ENCODE measurements around the gene SMYD2. TPM values are rescaled to one million over a fixed set of nuclear protein-coding genes. Genes with fewer than 3 reads are reported as not detected.
A peak's percentile ranks its signal among the peaks of the same experiment; 100 is the strongest.

Gene SMYD2
- total RNA-seq, 1 experiment from 2014 or later, result 47.5 TPM

DNA sequence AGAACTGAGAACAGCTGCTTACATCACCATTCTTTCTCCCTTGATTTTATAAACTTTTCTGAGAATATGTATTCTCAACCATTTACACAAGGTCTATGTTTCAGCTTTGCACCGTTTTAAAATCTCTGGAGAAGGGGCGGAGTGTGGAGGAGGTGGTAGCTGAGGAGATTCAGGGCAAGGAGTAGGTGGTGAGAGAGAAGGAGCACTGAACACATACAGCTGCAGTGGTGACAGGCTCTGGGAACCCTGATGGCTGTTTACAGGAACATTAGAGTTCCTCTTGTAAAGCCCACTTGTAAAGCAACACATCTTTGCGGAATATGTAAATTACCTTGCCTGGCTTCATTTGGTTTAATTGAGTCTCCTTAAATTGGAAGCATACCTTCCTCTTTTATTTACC, 89.7 kb downstream of the SMYD2 start:
- H3K27me3 Mint-ChIP-seq (ENCODE audit: unreplicated experiment), result no peaks in the 10 kb centered on the region
- peak overlapping the region; percentile 22 for H3K27ac Mint-ChIP-seq (ENCODE audit: unreplicated experiment)
- CTCF ChIA-PET, result interaction anchor here (0.7 kb wide), 1 partner anchor 213 kb away, joined by 4 read pairs; no protein-coding TSS in a partner anchor
- H3K36me3 Mint-ChIP-seq (ENCODE audit: insufficient read depth, unreplicated experiment), result peaks cover 61% of the 10 kb centered on the region
- intact Hi-C loops (cut with micrococcal nuclease; ENCODE audit: unreplicated experiment), result no loop called here
- no peak for DNase-seq
- BruUV-seq (replicated peaks), result no TSS peak
- no peak overlapping the region for H3K4me3 Mint-ChIP-seq (ENCODE audit: low read depth, unreplicated experiment)
- no peaks in the 10 kb centered on the region for H3K9me3 Mint-ChIP-seq (ENCODE audit: low read depth, unreplicated experiment)
- TF ChIP-seq, protein P1, sequence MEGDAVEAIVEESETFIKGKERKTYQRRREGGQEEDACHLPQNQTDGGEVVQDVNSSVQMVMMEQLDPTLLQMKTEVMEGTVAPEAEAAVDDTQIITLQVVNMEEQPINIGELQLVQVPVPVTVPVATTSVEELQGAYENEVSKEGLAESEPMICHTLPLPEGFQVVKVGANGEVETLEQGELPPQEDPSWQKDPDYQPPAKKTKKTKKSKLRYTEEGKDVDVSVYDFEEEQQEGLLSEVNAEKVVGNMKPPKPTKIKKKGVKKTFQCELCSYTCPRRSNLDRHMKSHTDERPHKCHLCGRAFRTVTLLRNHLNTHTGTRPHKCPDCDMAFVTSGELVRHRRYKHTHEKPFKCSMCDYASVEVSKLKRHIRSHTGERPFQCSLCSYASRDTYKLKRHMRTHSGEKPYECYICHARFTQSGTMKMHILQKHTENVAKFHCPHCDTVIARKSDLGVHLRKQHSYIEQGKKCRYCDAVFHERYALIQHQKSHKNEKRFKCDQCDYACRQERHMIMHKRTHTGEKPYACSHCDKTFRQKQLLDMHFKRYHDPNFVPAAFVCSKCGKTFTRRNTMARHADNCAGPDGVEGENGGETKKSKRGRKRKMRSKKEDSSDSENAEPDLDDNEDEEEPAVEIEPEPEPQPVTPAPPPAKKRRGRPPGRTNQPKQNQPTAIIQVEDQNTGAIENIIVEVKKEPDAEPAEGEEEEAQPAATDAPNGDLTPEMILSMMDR (IDR thresholded peaks at IDR 0.05; ENCODE audit: unreplicated experiment), result no peak
- H3K4me1 Mint-ChIP-seq (ENCODE audit: low read depth, unreplicated experiment), result peaks cover 6% of the 10 kb centered on the region

DNA sequence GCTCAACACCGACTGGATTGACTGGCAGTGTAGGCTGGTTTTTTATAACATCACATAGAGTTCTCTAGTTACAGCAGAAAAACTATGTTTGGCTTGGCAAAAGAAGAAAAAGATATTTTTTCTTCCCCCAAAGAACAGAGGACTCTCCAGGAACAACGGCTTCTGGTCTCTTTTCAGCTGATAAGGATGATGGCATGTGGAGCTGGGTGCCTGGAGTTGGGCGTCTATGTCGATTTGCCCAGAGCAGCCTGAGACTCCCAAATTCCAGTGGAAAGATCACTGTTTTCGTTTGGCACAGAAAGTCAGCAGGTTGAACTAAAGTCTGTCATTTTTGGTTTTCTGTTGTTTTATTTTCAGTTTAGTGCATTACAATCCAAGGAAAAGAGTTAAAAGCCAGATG, 91.1 kb downstream of the SMYD2 start:
- intact Hi-C loops (cut with micrococcal nuclease; ENCODE audit: unreplicated experiment), result no loop called here
- Mint-ChIP-seq H3K9me3 (ENCODE audit: low read depth, unreplicated experiment) (no peaks in the 10 kb centered on the region), H3K27me3 (ENCODE audit: unreplicated experiment) (no peaks in the 10 kb centered on the region), H3K4me1 (ENCODE audit: low read depth, unreplicated experiment) (peaks cover 6% of the 10 kb centered on the region), H3K27ac (ENCODE audit: unreplicated experiment) (no peak overlapping the region), H3K4me3 (ENCODE audit: low read depth, unreplicated experiment) (no peak overlapping the region), H3K36me3 (ENCODE audit: insufficient read depth, unreplicated experiment) (peaks cover 63% of the 10 kb centered on the region)
- CTCF ChIA-PET, result interaction anchor here (0.8 kb wide), 1 partner anchor 176 kb away, joined by 3 read pairs; no protein-coding TSS in a partner anchor
- DNase-seq, result no peak
- no TSS peak for BruUV-seq (replicated peaks)
- TF ChIP-seq, protein P1 (IDR thresholded peaks at IDR 0.05; ENCODE audit: unreplicated experiment), result no peak

DNA sequence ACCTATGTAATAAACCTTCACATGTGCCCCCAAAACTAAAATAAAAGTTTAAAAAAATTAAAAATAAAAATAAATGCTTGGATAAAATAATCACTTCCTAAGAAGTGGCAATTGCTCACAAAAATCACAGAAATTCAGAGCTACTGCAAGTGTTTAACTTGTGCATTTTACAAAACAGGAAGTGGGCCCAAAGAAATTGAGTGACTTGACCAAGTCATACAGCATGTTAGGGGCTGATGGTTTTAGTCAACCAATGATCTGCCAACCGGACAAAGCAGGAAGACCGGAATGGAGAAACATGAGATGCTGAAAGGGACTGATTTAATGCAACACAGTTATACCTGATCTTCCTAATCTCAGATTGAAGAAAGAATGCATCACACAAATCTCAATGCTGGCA, 96.5 kb downstream of the SMYD2 start:
- no TSS peak for BruUV-seq (replicated peaks)
- Mint-ChIP-seq H3K9me3 (ENCODE audit: low read depth, unreplicated experiment) (no peaks in the 10 kb centered on the region), H3K27me3 (ENCODE audit: unreplicated experiment) (no peaks in the 10 kb centered on the region), H3K4me3 (ENCODE audit: low read depth, unreplicated experiment) (no peak overlapping the region), H3K4me1 (ENCODE audit: low read depth, unreplicated experiment) (peaks cover 6% of the 10 kb centered on the region), H3K27ac (ENCODE audit: unreplicated experiment) (no peak overlapping the region), H3K36me3 (ENCODE audit: insufficient read depth, unreplicated experiment) (peaks cover 59% of the 10 kb centered on the region)
- intact Hi-C loops (cut with micrococcal nuclease; ENCODE audit: unreplicated experiment), result no loop called here
- DNase-seq, result no peak
- TF ChIP-seq, protein P1 (IDR thresholded peaks at IDR 0.05; ENCODE audit: unreplicated experiment), result no peak
- CTCF ChIA-PET, result interaction anchor here (0.5 to 0.6 kb wide), 2 partner anchors 1371 to 1394 kb away, joined by 3 to 5 read pairs; no protein-coding TSS in a partner anchor

DNA sequence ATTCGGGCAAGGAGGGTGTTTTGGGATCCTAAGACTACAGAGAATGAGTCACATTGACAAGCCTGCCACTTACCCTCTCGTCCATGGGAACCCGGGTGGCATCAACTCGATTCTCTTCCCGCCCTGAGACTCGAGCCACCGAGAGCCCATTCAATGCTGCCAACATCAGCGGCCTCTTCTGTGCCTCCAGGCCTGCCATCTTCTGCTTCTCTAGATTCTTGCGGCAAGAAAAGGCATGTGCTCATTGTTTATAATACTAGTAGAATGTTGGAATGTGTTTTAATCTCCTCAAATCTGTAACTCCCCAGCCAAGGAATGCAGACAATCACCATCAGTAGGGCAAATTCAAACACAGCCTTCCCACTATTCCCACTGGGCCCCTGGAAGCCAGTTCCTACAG, 96.9 kb downstream of the SMYD2 start:
- H3K27ac Mint-ChIP-seq (ENCODE audit: unreplicated experiment), result no peak overlapping the region
- TF ChIP-seq, protein P1 (IDR thresholded peaks at IDR 0.05; ENCODE audit: unreplicated experiment), result no peak
- no peaks in the 10 kb centered on the region for H3K9me3 Mint-ChIP-seq (ENCODE audit: low read depth, unreplicated experiment)
- H3K4me3 Mint-ChIP-seq (ENCODE audit: low read depth, unreplicated experiment), result no peak overlapping the region
- CTCF ChIA-PET, result interaction anchor here (0.5 kb wide), 1 partner anchor 1393 kb away, joined by 3 read pairs; no protein-coding TSS in a partner anchor
- peaks cover 6% of the 10 kb centered on the region for H3K4me1 Mint-ChIP-seq (ENCODE audit: low read depth, unreplicated experiment)
- no peaks in the 10 kb centered on the region for H3K27me3 Mint-ChIP-seq (ENCODE audit: unreplicated experiment)
- no peak for DNase-seq
- H3K36me3 Mint-ChIP-seq (ENCODE audit: insufficient read depth, unreplicated experiment), result peaks cover 59% of the 10 kb centered on the region
- BruUV-seq (replicated peaks), result no TSS peak
- intact Hi-C loops (cut with micrococcal nuclease; ENCODE audit: unreplicated experiment), result no loop called here
